Temporal lobe (tissue), 1 donor: ENCODE results near the gene GPR17. TPM values are rescaled to one million over a fixed set of nuclear protein-coding genes. Genes with fewer than 3 reads are reported as not detected.

Experiments used
- total RNA-seq: library from RNA; depleted of rRNA; stranded (reverse); fragments of >200 nt; gene quantifications from one replicate; pipeline ENCODE4 v1.2.3, GENCODE V29; 2014

GPR17 gene
- total RNA-seq, 1 donor from 2014 or later, result 3.0 TPM

Other genes starting within 250 kb of the GPR17 start
- 0.25 TPM for gene PROC, start 227.7 kb upstream of the GPR17 start, total RNA-seq
- gene IWS1, start 119.7 kb upstream of the GPR17 start, total RNA-seq, result 28.3 TPM
- under 0.01 TPM for gene MYO7B, start 110.5 kb upstream of the GPR17 start, total RNA-seq
- 2.2 TPM for gene LIMS2, start 29.4 kb downstream of the GPR17 start, total RNA-seq
- gene SFT2D3, start 55.3 kb downstream of the GPR17 start, total RNA-seq, result 7.9 TPM
- gene WDR33, start 165.0 kb downstream of the GPR17 start, total RNA-seq, result 65.6 TPM
- 28.5 TPM for gene POLR2D, start 212.0 kb downstream of the GPR17 start, total RNA-seq
- 13.5 TPM for gene AMMECR1L, start 239.8 kb downstream of the GPR17 start, total RNA-seq